Lower leg skin (tissue), 4 donors: ENCODE measurements around the gene OR52N4. TPM values are rescaled to one million over a fixed set of nuclear protein-coding genes. Genes with fewer than 3 reads are reported as not detected.
"Not testable (repeated sequence)": the region's sequence is repeated elsewhere in the genome, so short reads cannot be mapped to it uniquely, and the experiment has no call there.

Source experiments
- DNase-seq, 2 donors: peaks; one replicate each; pipeline ENCODE4 v3.0.0-alpha.2; 2019; ENCODE audit warnings: low spot score in 2 of 2
- H3K4me3 ChIP-seq: fragments of 200-600 bp; sonication (generic); 2 replicates; pipeline ENCODE4 v1.5.1; 2017; ENCODE audit warnings: mild to moderate bottlenecking, low read depth; ENCODE audit not compliant: poor library complexity, severe bottlenecking
- POLR2A ChIP-seq, 2 donors: fragments of 450-650 bp; IDR thresholded peaks; one replicate each; pipeline ENCODE4 v1.6.1; 2016 to 2017; ENCODE audit warnings: antibody characterized with exemption in 2 of 2, mild to moderate bottlenecking in 1 of 2, moderate library complexity in 1 of 2
- WGBS, 2 donors: methylation state at CpG; one replicate each; pipeline ENCODE4 v1.1.5; 2018; 5-methylcytosine and 5-hydroxymethylcytosine counted together
- intact Hi-C: fragments of 100-400 bp; cut with DNase I; formaldehyde crosslinking; loops from one replicate; pipeline ENCODE4 v1.15.0; 2023; ENCODE audit warnings: low total_unique reads
- total RNA-seq, 4 donors: library from RNA; depleted of rRNA; stranded (reverse); fragments of >200 nt; gene quantifications; one replicate each; pipeline ENCODE4 v1.1.0, GENCODE V29; 2016
- TF ChIP-seq, protein P1 (sequence below), 3 donors: fragments of 450-650 bp; IDR thresholded peaks; one replicate each; pipeline ENCODE4 v1.5.1; 2016; ENCODE audit warnings: antibody characterized with exemption in 3 of 3, mild to moderate bottlenecking in 3 of 3, moderate library complexity in 2 of 3

The OR52N4 gene
- total RNA-seq = not detected

DNA sequence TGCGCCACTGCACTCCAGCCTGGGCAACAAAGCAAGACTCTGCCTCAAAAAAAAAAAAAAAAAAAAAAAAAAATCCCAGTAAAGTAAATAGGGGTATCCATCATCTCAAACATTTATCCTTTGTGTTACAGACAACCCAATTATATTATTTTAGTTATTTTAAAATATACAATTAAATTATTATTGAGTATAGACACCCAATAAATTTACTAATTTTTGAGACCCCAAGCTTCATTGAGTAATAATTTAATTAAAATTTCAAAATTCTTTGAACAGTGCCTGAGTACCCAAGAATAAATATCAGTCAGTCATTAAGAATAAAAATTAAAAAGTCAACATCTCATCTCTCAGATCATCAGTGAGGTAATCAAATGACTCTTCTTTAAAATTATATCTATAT lies at the start of gene OR52N4:
Gene OR52N4, plus strand, starts transcription at position 301 of the 400 bp plus-strand sequence. CDS start 498 bp downstream, outside the sequence.
- WGBS, 2 donors = 86 to 94% methylated on average over 1 of the region's 1 CpG

GRCh38 chr11:5705688-5706087 lies 48.4 kb upstream of the OR52N4 start:
- DNase-seq = no peak
- intact Hi-C loops = no loop called here
- 95 to 97% methylated on average over 4 of the region's 4 CpGs for WGBS, 2 donors
- no peak overlapping the region for H3K4me3 ChIP-seq
- TF ChIP-seq POLR2A (IDR thresholded peaks at IDR 0.05) = no peak
- TF ChIP-seq, protein P1, sequence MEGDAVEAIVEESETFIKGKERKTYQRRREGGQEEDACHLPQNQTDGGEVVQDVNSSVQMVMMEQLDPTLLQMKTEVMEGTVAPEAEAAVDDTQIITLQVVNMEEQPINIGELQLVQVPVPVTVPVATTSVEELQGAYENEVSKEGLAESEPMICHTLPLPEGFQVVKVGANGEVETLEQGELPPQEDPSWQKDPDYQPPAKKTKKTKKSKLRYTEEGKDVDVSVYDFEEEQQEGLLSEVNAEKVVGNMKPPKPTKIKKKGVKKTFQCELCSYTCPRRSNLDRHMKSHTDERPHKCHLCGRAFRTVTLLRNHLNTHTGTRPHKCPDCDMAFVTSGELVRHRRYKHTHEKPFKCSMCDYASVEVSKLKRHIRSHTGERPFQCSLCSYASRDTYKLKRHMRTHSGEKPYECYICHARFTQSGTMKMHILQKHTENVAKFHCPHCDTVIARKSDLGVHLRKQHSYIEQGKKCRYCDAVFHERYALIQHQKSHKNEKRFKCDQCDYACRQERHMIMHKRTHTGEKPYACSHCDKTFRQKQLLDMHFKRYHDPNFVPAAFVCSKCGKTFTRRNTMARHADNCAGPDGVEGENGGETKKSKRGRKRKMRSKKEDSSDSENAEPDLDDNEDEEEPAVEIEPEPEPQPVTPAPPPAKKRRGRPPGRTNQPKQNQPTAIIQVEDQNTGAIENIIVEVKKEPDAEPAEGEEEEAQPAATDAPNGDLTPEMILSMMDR (IDR thresholded peaks at IDR 0.05) = no peak

More for the DNA sequence above, at the start of gene OR52N4:
- no peak for DNase-seq
- H3K4me3 ChIP-seq = no peak within 1 kb of the TSS
- no peak for TF ChIP-seq POLR2A (IDR thresholded peaks at IDR 0.05)
- TF ChIP-seq, protein P1 (IDR thresholded peaks at IDR 0.05) = no peak
- intact Hi-C loops = no loop called here

- DNase-seq = no peak
- no peak for TF ChIP-seq POLR2A (IDR thresholded peaks at IDR 0.05)
- TF ChIP-seq, protein P1 (IDR thresholded peaks at IDR 0.05) = no peak
- no peak overlapping the region for H3K4me3 ChIP-seq
- intact Hi-C loops = no loop called here
- 61 to 75% methylated on average over 1 of the region's 1 CpG for WGBS, 2 donors
These were observed 41.5 kb upstream of the OR52N4 start for GRCh38 chr11:5712507-5712906.

- no peak for DNase-seq
- H3K4me3 ChIP-seq = no peak overlapping the region
- TF ChIP-seq, protein P1 (IDR thresholded peaks at IDR 0.05) = no peak
- no peak for TF ChIP-seq POLR2A (IDR thresholded peaks at IDR 0.05)
- WGBS, 2 donors = 76 to 85% methylated on average over 5 of the region's 5 CpGs
- intact Hi-C loops = no loop called here
These were observed 40.3 kb upstream of the OR52N4 start for GRCh38 chr11:5713695-5714094.

DNA sequence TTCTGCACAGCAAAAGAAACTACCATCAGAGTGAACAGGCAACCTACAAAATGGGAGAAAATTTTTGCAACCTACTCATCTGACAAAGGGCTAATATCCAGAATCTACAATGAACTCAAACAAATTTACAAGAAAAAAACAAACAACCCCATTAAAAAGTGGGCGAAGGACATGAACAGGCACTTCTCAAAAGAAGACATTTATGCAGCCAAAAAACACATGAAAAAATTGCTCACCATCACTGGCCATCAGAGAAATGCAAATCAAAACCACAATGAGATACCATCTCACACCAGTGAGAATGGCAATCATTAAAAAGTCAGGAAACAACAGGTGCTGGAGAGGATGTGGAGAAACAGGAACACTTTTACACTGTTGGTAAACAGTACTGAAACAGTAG lies 37.5 kb upstream of the OR52N4 start:
- H3K4me3 ChIP-seq, intact Hi-C loops: not testable (repeated sequence)
- WGBS, 2 donors = 50 to 91% methylated on average over 1 of the region's 1 CpG

DNA sequence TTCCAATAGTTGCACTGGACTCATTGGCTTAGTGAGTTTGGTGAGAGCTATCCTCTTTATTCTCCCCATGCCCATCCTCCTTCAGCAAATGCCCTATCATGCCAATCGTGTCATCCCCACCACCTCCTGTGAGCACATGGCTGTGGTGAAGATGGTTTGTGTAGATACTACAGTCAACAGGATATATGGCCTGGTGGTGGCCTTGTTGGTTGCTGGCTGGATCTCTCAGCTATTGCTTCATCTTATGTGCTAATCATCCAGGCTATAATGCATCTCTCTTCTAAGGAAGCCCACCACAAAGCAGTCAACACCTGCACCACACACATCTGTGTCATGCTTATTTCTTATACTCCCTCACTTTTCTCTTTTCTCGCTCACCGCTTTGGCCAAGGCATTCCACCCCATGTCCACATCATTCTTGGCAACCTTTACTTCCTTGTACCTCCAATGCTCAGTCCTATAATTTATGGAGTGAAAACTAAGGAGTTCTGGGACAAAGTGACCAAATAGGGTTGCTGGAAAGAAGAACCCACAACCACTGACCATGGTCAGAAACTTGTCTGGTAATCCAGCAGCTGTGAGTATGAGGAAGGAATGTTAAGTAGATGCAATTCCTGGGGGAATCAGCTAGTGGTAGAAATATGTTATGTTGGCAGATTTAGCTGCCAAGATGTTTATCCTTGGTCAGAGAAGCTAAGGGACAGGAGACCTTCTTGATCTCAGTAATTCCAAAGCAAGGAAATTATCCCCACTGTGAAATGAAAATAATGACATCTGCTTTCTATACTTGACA lies 34.1 kb upstream of the OR52N4 start:
- TF ChIP-seq POLR2A (IDR thresholded peaks at IDR 0.05) = no peak
- TF ChIP-seq, protein P1 (IDR thresholded peaks at IDR 0.05) = no peak
- WGBS, 2 donors = 87 to 91% methylated on average over 3 of the region's 3 CpGs
- no peak for DNase-seq
- H3K4me3 ChIP-seq = no peak overlapping the region
- intact Hi-C loops = no loop called here

More for the DNA sequence above, 37.5 kb upstream of the OR52N4 start:
- not testable (repeated sequence) for DNase-seq
